Calu3 (cell line): ENCODE measurements around the gene DIP2B. TPM values are rescaled to one million over a fixed set of nuclear protein-coding genes. Genes with fewer than 3 reads are reported as not detected.
A peak's percentile ranks its signal among the peaks of the same experiment; 100 is the strongest.

Source experiments
- BruUV-seq: library from RNA; stranded (reverse); fragments of 400-500 nt; replicated peaks from 2 replicates; lab custom pipeline; 2021; lab: Mats Ljungman, UMichigan
- CTCF ChIA-PET: fragments of 300-600 bp; sonication (Branson Sonifier 250); formaldehyde crosslinking; loops from one replicate; lab custom pipeline; 2022; ENCODE audit warnings: antibody characterized with exemption; lab: Charles Lee
- DNase-seq: peaks from one replicate; pipeline ENCODE4 v3.0.0; 2022
- H3K27ac Mint-ChIP-seq: one replicate; pipeline ENCODE4 v1.8.0; 2022; ENCODE audit warnings: mixed read lengths; ENCODE audit not compliant: unreplicated experiment
- H3K27me3 Mint-ChIP-seq: one replicate; pipeline ENCODE4 v1.8.0; 2022; ENCODE audit warnings: mixed read lengths; ENCODE audit not compliant: unreplicated experiment
- H3K36me3 Mint-ChIP-seq: one replicate; pipeline ENCODE4 v1.8.0; 2022; ENCODE audit warnings: mild to moderate bottlenecking, moderate library complexity, mixed read lengths; ENCODE audit not compliant: insufficient read depth, unreplicated experiment
- H3K4me1 Mint-ChIP-seq: one replicate; pipeline ENCODE4 v1.8.0; 2022; ENCODE audit warnings: mild to moderate bottlenecking, low read depth, mixed read lengths; ENCODE audit not compliant: unreplicated experiment
- H3K4me3 Mint-ChIP-seq: one replicate; pipeline ENCODE4 v1.8.0; 2022; ENCODE audit warnings: mild to moderate bottlenecking, low read depth, moderate library complexity, mixed read lengths; ENCODE audit not compliant: unreplicated experiment
- H3K9me3 Mint-ChIP-seq: one replicate; pipeline ENCODE4 v1.8.0; 2022; ENCODE audit warnings: low read depth, mixed read lengths; ENCODE audit not compliant: unreplicated experiment
- CTCF ChIP-seq: fragments of 200-600 bp; IDR thresholded peaks from one replicate; pipeline ENCODE4 v1.8.0; 2022; ENCODE audit warnings: antibody characterized with exemption; ENCODE audit not compliant: unreplicated experiment
- intact Hi-C: fragments of 100-400 bp; cut with micrococcal nuclease; formaldehyde crosslinking; loops from one replicate; pipeline ENCODE4 v1.10.0; 2022; ENCODE audit not compliant: unreplicated experiment
- total RNA-seq: library from RNA; stranded (reverse); gene quantifications from 2 replicates; pipeline ENCODE4 v1.2.3, GENCODE V29; 2022

The DIP2B gene
- total RNA-seq, 1 experiment from 2014 or later, result 22.8 TPM

DNA sequence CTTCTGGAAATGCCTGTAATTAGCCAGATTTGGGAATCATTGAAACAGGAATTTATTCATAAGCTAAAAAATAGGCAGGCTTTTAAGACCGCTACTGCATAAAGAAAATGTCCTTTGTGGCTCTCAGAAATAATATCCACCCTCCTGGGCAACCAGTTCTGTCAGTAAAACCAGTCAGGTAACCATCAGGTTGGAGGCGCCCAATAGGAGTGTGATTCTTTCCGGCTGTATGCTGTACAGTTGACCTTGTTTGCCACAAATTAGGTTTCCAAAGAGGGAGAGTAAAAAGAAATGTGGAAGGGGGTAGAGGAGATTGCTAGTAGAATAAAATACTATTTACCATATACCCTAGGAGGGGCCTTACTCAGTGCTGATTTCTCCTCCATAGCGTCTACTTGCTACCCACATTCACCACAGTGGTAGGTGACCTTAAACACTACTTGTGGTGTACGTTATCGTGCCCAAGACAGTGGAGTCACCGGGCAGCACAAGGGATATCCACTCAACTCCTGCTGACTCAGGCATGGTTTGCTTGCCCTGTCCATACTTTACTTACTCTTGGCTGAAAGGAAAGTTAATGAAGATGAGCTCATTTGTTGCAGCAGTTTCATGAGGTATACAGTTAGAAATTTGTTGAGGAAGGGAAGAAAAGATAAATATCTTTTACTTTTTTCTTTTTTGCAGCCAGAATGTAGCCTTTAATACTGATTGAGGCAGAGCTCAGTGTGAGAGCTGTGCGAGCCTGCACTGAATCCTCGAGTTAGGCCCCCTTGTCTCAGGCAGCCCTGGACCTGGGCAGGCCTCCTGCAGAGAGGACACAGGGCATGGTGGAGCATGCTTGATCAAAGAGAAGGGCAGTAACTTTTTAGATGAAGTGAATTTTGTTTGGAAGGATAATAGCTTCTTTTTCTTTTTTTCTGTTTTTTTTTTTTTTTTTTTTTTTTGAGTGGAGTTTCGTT is 76.7 kb downstream of the DIP2B start:
- H3K4me1 Mint-ChIP-seq, result peaks cover 22% of the 10 kb centered on the region
- no peaks in the 10 kb centered on the region for H3K27me3 Mint-ChIP-seq
- DNase-seq, result peak; percentile 64
- H3K27ac Mint-ChIP-seq, result peak overlapping the region; percentile 55
- no peak for TF ChIP-seq CTCF
- intact Hi-C loops, result loop anchor here (1.0 kb wide), 1 partner anchor 33 kb away; no protein-coding TSS in a partner anchor
- H3K4me3 Mint-ChIP-seq, result peak overlapping the region; percentile 46
- CTCF ChIA-PET, result interaction anchor here (0.7 to 0.9 kb wide), 2 partner anchors 77 to 297 kb away, joined by 3 to 10 read pairs; partner anchors contain the start of gene DIP2B
- H3K36me3 Mint-ChIP-seq, result peaks cover 14% of the 10 kb centered on the region
- no peaks in the 10 kb centered on the region for H3K9me3 Mint-ChIP-seq
- no TSS peak for BruUV-seq

DNA sequence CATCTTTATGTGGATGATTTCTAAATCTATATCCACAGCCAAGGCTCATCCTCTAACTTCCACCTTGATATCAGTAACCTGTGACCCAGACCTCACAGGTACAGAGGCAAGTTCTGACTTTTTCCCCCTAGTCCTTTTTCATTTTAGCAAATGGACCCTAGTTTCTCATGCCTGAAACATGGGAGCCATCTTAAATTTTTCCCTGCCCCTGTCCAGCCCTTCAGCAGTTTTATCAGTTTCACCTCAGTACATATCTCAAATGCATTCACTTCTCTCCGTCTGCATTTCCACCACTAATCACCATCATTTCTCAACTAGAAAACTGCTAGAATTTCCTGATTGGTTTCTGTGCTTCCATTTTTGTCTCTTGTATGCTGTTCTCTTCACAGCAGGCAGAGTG is 79.3 kb downstream of the DIP2B start:
- peaks cover 14% of the 10 kb centered on the region for H3K36me3 Mint-ChIP-seq
- DNase-seq, result no peak
- peaks cover 31% of the 10 kb centered on the region for H3K4me1 Mint-ChIP-seq
- BruUV-seq, result no TSS peak
- no peak overlapping the region for H3K4me3 Mint-ChIP-seq
- H3K27ac Mint-ChIP-seq, result no peak overlapping the region
- CTCF ChIA-PET, result no interaction called here
- H3K9me3 Mint-ChIP-seq, result no peaks in the 10 kb centered on the region
- no peak for TF ChIP-seq CTCF
- intact Hi-C loops, result no loop called here
- H3K27me3 Mint-ChIP-seq, result no peaks in the 10 kb centered on the region

DNA sequence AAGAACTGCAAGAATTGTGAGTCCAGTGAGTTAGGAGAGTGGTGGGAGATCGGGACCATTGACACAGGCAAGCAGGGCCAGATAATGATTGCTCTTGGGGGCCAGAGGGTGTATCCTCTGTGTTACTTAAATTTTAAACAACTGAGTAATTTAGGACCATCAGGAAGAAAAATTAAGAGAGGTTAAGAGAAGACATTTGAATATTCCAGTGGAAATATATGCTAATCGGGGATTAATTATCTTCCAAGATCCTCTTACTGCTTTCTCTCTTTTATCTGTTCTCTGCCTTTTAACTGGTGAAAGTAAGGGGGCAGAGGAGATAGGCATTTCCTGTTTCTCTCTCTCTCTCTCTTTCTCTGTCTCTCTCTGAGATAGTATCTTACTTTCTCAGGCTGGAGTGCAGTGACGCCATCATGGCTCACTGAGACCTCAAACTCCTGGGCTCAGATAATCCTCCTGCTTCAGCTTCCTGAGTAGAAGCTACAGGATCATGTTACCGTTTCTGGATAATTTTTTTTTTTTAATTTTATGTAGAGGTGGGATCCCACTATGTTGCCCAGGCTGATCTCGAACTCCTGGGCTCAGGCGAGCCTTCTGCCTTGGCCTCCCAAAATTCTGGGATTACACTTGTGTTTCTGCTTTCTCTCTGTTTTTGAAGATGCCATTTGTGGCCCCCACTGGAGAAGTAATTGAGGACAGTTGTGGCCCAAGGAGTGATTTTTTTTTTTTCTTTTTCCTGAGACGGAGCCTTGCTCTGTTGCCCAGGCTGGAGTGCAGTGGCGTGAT is 85.1 kb downstream of the DIP2B start:
- CTCF ChIA-PET, result no interaction called here

More for the DNA sequence above, 85.1 kb downstream of the DIP2B start:
- no TSS peak for BruUV-seq
- intact Hi-C loops, result no loop called here
- Mint-ChIP-seq H3K4me1 (peaks cover 20% of the 10 kb centered on the region), H3K4me3 (no peak overlapping the region), H3K36me3 (no peaks in the 10 kb centered on the region), H3K27me3 (no peaks in the 10 kb centered on the region), H3K9me3 (no peaks in the 10 kb centered on the region), H3K27ac (no peak overlapping the region)
- no peak for TF ChIP-seq CTCF
- no peak for DNase-seq
